GM10266 (cell line): ENCODE measurements around the gene MMEL1.

Experiments used
- DNase-seq: peaks from one replicate; pipeline ENCODE4 v3.0.0; 2012; ENCODE audit errors: extremely low spot score
- CTCF ChIP-seq: IDR thresholded peaks from 2 replicates; pipeline ENCODE4 v1.5.1; 2012; ENCODE audit warnings: mild to moderate bottlenecking, low read depth; ENCODE audit not compliant: control insufficient read depth, insufficient read depth; ENCODE audit errors: missing control alignments

Gene MMEL1

GRCh38 chr1:2587071-2587859 lies 45.6 kb downstream of the MMEL1 start:
- TF ChIP-seq CTCF, result no peak
- DNase-seq, result no peak

GRCh38 chr1:2586154-2587070 lies 46.4 kb downstream of the MMEL1 start, which contains the start of gene PRXL2B:
TSS of gene PRXL2B (plus strand) at chr1:2586777. CDS start at chr1:2586886, 109 bp downstream.
- peak; percentile 100 for DNase-seq
- no peak for TF ChIP-seq CTCF

- TF ChIP-seq CTCF, result peak; percentile 17
Measured at GRCh38 chr1:2585318-2586092, 47.3 kb downstream of the MMEL1 start.

GRCh38 chr1:2584686-2585317 lies 48.0 kb downstream of the MMEL1 start:
- TF ChIP-seq CTCF, result no peak
- DNase-seq, result no peak

More at GRCh38 chr1:2585318-2586092, 47.3 kb downstream of the MMEL1 start:
- peak; percentile 77 for DNase-seq

GRCh38 chr1:2583871-2584351 lies 48.9 kb downstream of the MMEL1 start:
- DNase-seq, result no peak
- TF ChIP-seq CTCF, result no peak

- no peak for DNase-seq
- TF ChIP-seq CTCF, result no peak
Measured at GRCh38 chr1:2583331-2583791, 49.5 kb downstream of the MMEL1 start.
